Inferior parietal cortex (tissue), 1 donor: ENCODE data around the gene ARV1.
"Not testable (repeated sequence)": the region's sequence is repeated elsewhere in the genome, so short reads cannot be mapped to it uniquely, and the experiment has no call there.

ENCODE experiments used
- DNase-seq: peaks from one replicate; pipeline ENCODE4 v3.0.0-alpha.2; 2016; ENCODE audit errors: extremely low spot score

ARV1 gene

GRCh38 chr1:230976825-230977747, 1.8 kb upstream of the ARV1 start:
- no peak for DNase-seq

- DNase-seq: peak; percentile 33
These were observed 968 bp upstream of the ARV1 start for GRCh38 chr1:230977761-230978490.

GRCh38 chr1:230979389-230979716, 459 bp downstream of the ARV1 start:
- DNase-seq: no peak

- DNase-seq: no peak
These were observed 1.1 kb downstream of the ARV1 start for GRCh38 chr1:230979952-230980351.

- DNase-seq: no peak
These were observed 3.8 kb downstream of the ARV1 start for GRCh38 chr1:230982696-230983095.

GRCh38 chr1:230983811-230984210, 4.9 kb downstream of the ARV1 start:
- no peak for DNase-seq

GRCh38 chr1:230984622-230985515, 6.0 kb downstream of the ARV1 start:
- DNase-seq: not testable (repeated sequence)

GRCh38 chr1:230985711-230986110, 6.8 kb downstream of the ARV1 start:
- DNase-seq: no peak

- no peak for DNase-seq
These were observed 8.1 kb downstream of the ARV1 start for GRCh38 chr1:230986976-230987375.

GRCh38 chr1:230987448-230987847, 8.6 kb downstream of the ARV1 start:
- no peak for DNase-seq

GRCh38 chr1:230992100-230992774, 13.3 kb downstream of the ARV1 start:
- no peak for DNase-seq

- no peak for DNase-seq
These were observed 16.0 kb downstream of the ARV1 start for GRCh38 chr1:230994860-230995259.

- no peak for DNase-seq
These were observed 21.3 kb downstream of the ARV1 start for GRCh38 chr1:231000201-231000600.

GRCh38 chr1:231000639-231001038, 21.7 kb downstream of the ARV1 start:
- no peak for DNase-seq

- no peak for DNase-seq
These were observed 23.0 kb downstream of the ARV1 start for GRCh38 chr1:231001892-231002291.

- not testable (repeated sequence) for DNase-seq
These were observed 28.6 kb downstream of the ARV1 start for GRCh38 chr1:231007535-231007934.

- no peak for DNase-seq
These were observed 32.5 kb downstream of the ARV1 start for GRCh38 chr1:231011360-231011759.

GRCh38 chr1:231011963-231012362, 33.1 kb downstream of the ARV1 start:
- no peak for DNase-seq

GRCh38 chr1:231013391-231014015, 34.6 kb downstream of the ARV1 start:
- no peak for DNase-seq

GRCh38 chr1:231016234-231016633, 37.3 kb downstream of the ARV1 start:
- no peak for DNase-seq

GRCh38 chr1:231016966-231017365, 38.1 kb downstream of the ARV1 start:
- no peak for DNase-seq
